K562 (cell line): Measurements from ENCODE around the gene FASN.

Experiments
- LEF1 ChIP-seq: fragments of 450-650 bp; IDR thresholded peaks from 2 replicates; pipeline ENCODE4 v1.6.1; 2016; ENCODE audit warnings: mild to moderate bottlenecking
- PHF8 ChIP-seq: fragments of 200-600 bp; sonication (generic); IDR thresholded peaks from 2 replicates; pipeline ENCODE4 v1.6.1; 2012; ENCODE audit warnings: mixed run types, mild to moderate bottlenecking, inconsistent platforms, low read length, moderate library complexity, borderline replicate concordance
- TCF7L2 ChIP-seq: fragments of 150-350 bp; IDR thresholded peaks from 2 replicates; pipeline ENCODE4 v1.6.1; 2016; ENCODE audit warnings: low read depth, mild to moderate bottlenecking, low read length, moderate library complexity

DNA sequence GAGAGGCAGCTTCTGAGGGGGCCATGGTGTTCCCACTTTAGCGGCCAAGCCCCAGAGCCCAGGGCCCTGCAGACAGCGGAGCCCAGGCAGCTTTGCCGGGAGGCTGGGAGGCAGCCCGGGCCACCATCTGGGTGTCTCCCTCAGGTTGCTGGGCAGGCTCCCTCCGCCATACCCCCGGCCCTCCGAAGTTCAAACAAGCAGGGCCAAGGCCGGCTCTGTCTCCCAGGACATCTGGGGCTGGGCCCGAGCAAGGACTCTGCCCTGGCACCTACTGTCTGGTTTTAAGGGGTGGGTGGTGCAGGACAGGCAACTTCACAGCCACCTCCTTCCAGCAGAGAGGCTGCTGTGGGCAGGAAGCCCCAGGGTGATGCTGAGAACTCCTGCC is 35.1 kb downstream of the FASN start:
- TF ChIP-seq LEF1, result no peak
- no peak for TF ChIP-seq PHF8
- TF ChIP-seq TCF7L2, result no peak
